Measurements from ENCODE around the gene PTPRD. TPM values are rescaled to one million over a fixed set of nuclear protein-coding genes. Genes with fewer than 3 reads are reported as not detected.

The PTPRD gene
- total RNA-seq, 2 donors from 2014 or later = 60.1 to 75.7 TPM

DNA sequence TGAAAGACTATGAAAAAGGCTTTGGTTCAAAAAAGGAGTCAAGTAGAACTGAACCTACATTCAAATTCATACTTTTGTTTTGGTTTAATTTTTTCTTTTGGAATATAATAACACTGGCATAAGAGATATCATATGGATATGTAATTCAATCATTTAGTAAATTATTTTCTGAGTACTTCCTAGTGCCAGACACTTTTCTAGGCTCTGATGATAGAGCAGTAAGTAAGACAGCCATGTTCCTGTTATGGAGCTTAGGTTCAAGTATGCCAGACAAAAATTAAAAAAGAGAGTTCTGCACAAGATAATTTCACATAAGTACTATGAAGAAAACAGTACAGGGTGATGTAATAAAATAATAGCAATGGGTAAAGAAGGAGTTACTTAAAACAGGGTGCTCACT, 1074.0 kb downstream of the PTPRD start:
- no peaks in the 10 kb centered on the region for H3K36me3 ChIP-seq
- no peak overlapping the region for H3K27ac ChIP-seq
- no peak for DNase-seq
- intact Hi-C loops (cut with DNase I) = no loop called here
- no peaks in the 10 kb centered on the region for H3K27me3 ChIP-seq
- TF ChIP-seq, protein P1, sequence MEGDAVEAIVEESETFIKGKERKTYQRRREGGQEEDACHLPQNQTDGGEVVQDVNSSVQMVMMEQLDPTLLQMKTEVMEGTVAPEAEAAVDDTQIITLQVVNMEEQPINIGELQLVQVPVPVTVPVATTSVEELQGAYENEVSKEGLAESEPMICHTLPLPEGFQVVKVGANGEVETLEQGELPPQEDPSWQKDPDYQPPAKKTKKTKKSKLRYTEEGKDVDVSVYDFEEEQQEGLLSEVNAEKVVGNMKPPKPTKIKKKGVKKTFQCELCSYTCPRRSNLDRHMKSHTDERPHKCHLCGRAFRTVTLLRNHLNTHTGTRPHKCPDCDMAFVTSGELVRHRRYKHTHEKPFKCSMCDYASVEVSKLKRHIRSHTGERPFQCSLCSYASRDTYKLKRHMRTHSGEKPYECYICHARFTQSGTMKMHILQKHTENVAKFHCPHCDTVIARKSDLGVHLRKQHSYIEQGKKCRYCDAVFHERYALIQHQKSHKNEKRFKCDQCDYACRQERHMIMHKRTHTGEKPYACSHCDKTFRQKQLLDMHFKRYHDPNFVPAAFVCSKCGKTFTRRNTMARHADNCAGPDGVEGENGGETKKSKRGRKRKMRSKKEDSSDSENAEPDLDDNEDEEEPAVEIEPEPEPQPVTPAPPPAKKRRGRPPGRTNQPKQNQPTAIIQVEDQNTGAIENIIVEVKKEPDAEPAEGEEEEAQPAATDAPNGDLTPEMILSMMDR (IDR thresholded peaks at IDR 0.05) = no peak
- no peak overlapping the region for H3K4me3 ChIP-seq
- H3K9ac ChIP-seq (ENCODE audit: low read depth in 2 of 2, low read length in 2 of 2) = no peak overlapping the region
- H3K9me3 ChIP-seq = no peaks in the 10 kb centered on the region
- no peaks in the 10 kb centered on the region for H3K4me1 ChIP-seq

DNA sequence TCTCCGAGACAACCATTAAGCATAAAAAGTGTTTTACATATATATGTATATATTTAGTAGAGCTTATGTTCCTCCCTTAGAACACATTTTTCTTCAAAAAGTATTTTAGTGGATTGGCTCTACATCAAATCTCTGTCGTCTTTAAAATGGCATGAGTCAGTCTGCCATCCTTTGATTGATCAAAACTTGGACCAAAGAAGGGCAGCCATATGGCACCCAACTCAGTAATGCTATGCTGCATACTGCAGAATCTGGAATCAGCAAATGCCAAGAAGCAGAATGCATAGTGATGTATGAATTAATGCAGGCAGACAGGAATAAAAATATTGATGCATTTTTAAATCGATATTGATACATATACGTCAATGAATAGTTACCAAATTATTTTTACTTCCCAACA, 1074.4 kb downstream of the PTPRD start:
- TF ChIP-seq, protein P1 (IDR thresholded peaks at IDR 0.05) = no peak
- no peaks in the 10 kb centered on the region for H3K36me3 ChIP-seq
- H3K27me3 ChIP-seq = no peaks in the 10 kb centered on the region
- H3K9ac ChIP-seq (ENCODE audit: low read depth in 2 of 2, low read length in 2 of 2) = no peak overlapping the region
- intact Hi-C loops (cut with DNase I) = no loop called here
- DNase-seq = no peak
- no peak overlapping the region for H3K27ac ChIP-seq
- H3K4me3 ChIP-seq = no peak overlapping the region
- H3K9me3 ChIP-seq = no peaks in the 10 kb centered on the region
- H3K4me1 ChIP-seq = no peaks in the 10 kb centered on the region

DNA sequence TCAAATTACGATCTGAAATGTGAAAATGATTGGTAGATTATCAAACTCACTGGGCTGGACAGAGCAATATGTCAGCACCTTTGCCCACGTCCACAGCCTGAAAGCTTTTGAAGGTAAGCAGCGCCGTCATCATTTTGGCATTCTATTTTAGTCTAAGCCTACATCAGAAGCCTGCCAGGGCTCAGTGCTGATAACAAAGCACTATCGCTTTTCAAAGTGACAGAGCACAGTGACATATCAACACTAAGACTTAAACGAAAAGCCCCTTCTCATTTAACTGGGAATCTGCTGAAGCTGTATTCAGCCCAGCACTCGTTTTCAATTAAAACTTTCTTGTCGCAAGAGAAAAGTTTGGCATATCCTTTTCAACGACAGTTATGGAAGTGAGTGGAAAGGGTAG, 1076.3 kb downstream of the PTPRD start:
- H3K27ac ChIP-seq = no peak overlapping the region
- no peak for DNase-seq
- no peak overlapping the region for H3K9ac ChIP-seq (ENCODE audit: low read depth in 2 of 2, low read length in 2 of 2)
- intact Hi-C loops (cut with DNase I) = no loop called here
- H3K36me3 ChIP-seq = no peaks in the 10 kb centered on the region
- H3K9me3 ChIP-seq = no peaks in the 10 kb centered on the region
- H3K4me3 ChIP-seq = no peak overlapping the region
- no peaks in the 10 kb centered on the region for H3K27me3 ChIP-seq
- no peaks in the 10 kb centered on the region for H3K4me1 ChIP-seq
- TF ChIP-seq, protein P1 (IDR thresholded peaks at IDR 0.05) = no peak

DNA sequence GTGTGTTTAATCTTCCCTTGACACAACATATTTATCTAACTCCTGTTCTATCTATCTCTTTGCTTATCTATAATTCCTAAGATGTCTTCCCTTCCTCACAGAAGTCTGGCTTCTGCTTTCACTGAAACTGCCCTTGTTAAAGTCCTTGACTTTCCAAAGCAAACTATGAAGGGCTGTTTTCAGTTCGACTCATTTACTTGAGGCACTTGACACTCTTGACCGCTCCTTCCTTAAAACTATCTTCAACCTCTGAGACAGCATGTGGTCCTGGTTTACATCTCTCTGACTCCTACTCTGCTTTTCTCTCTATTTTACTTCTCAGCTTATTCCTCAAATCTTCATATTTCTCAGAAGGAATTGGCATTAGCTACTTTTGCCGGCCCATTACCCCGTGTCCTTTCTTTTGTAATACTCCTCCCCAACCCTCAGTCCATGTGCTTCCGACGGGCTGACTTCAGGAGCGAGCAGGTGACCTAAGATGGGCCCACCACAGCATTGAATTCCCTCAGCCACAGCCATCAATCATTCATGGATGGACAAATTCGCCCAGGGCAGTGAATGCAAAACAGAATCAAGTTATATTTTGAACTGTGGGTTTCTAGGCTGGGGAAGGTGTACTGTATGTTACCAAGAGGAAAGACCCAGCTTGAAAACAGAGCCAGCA, 1089.2 kb downstream of the PTPRD start:
- Histone ChIP-seq H3K9ac (ENCODE audit: low read depth in 2 of 2, low read length in 2 of 2) (no peak overlapping the region), H3K27me3 (no peaks in the 10 kb centered on the region), H3K4me1 (no peaks in the 10 kb centered on the region), H3K4me3 (no peak overlapping the region), H3K36me3 (no peaks in the 10 kb centered on the region), H3K27ac (no peak overlapping the region), H3K9me3 (no peaks in the 10 kb centered on the region)
- intact Hi-C loops (cut with DNase I) = no loop called here
- TF ChIP-seq, protein P1 (IDR thresholded peaks at IDR 0.05) = no peak
- no peak for DNase-seq

DNA sequence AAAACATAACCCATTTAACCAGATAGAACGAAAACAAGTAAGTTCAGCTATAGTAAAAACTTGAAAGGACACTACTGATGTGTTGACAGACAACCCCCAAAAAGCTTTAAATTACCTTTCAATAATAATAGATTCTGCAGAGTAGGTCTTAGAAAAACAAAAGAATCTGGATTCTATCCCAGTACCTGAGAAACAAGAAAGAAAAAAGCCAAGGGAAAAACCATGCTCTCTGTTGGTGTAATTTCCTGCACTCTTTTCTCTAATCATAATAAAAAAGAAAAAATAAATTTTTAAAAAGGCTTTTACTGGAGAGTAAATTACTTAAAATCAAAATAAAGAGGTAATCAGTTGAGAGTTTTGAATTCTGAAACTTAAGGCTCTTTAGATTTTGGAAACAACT, 1090.4 kb downstream of the PTPRD start:
- DNase-seq = no peak
- no peak overlapping the region for H3K9ac ChIP-seq (ENCODE audit: low read depth in 2 of 2, low read length in 2 of 2)
- TF ChIP-seq, protein P1 (IDR thresholded peaks at IDR 0.05) = no peak
- intact Hi-C loops (cut with DNase I) = no loop called here
- H3K4me1 ChIP-seq = no peaks in the 10 kb centered on the region
- H3K27me3 ChIP-seq = no peaks in the 10 kb centered on the region
- no peaks in the 10 kb centered on the region for H3K9me3 ChIP-seq
- H3K4me3 ChIP-seq = no peak overlapping the region
- H3K27ac ChIP-seq = no peak overlapping the region
- no peaks in the 10 kb centered on the region for H3K36me3 ChIP-seq
